GM19397 (cell line): ENCODE data around the gene CDK5RAP3.
"Not testable (repeated sequence)": the region's sequence is repeated elsewhere in the genome, so short reads cannot be mapped to it uniquely, and the experiment has no call there.

Experiments
- ATAC-seq: cut with Tn5 transposase; IDR thresholded peaks from one replicate; pipeline ENCODE4 v1.9.1; 2021; ENCODE audit warnings: mild to moderate bottlenecking, moderate library complexity; ENCODE audit not compliant: unreplicated experiment

Gene CDK5RAP3

GRCh38 chr17:47969930-47970724 is 786 bp upstream of the CDK5RAP3 start:
- ATAC-seq: no peak

- no peak for ATAC-seq
Measured at GRCh38 chr17:47973541-47973940, 2.6 kb downstream of the CDK5RAP3 start.

- ATAC-seq: no peak
Measured at GRCh38 chr17:47975189-47975822, 4.4 kb downstream of the CDK5RAP3 start.

GRCh38 chr17:47975823-47976205 is 4.9 kb downstream of the CDK5RAP3 start:
- ATAC-seq: no peak

GRCh38 chr17:47978324-47978723 is 7.4 kb downstream of the CDK5RAP3 start:
- no peak for ATAC-seq

- no peak for ATAC-seq
Measured at GRCh38 chr17:47980541-47980940, 9.6 kb downstream of the CDK5RAP3 start.

GRCh38 chr17:47981462-47981861 is 10.5 kb downstream of the CDK5RAP3 start:
- ATAC-seq: no peak

- no peak for ATAC-seq
Measured at GRCh38 chr17:47982091-47982617, 11.2 kb downstream of the CDK5RAP3 start.

GRCh38 chr17:47982645-47983390 is 11.9 kb downstream of the CDK5RAP3 start:
- no peak for ATAC-seq

- no peak for ATAC-seq
Measured at GRCh38 chr17:47983492-47984223, 12.7 kb downstream of the CDK5RAP3 start.

GRCh38 chr17:47986520-47986919 is 15.6 kb downstream of the CDK5RAP3 start:
- no peak for ATAC-seq

- ATAC-seq: no peak
Measured at GRCh38 chr17:47987240-47987835, 16.4 kb downstream of the CDK5RAP3 start.

GRCh38 chr17:47988445-47988844 is 17.5 kb downstream of the CDK5RAP3 start:
- ATAC-seq: not testable (repeated sequence)

- ATAC-seq: no peak
Measured at GRCh38 chr17:47989159-47989558, 18.2 kb downstream of the CDK5RAP3 start.

GRCh38 chr17:47989700-47990099 is 18.8 kb downstream of the CDK5RAP3 start:
- ATAC-seq: no peak

- no peak for ATAC-seq
Measured at GRCh38 chr17:47990962-47991731, 20.2 kb downstream of the CDK5RAP3 start.

GRCh38 chr17:47992216-47992615 is 21.3 kb downstream of the CDK5RAP3 start:
- ATAC-seq: no peak

GRCh38 chr17:47993031-47993564 is 22.2 kb downstream of the CDK5RAP3 start:
- ATAC-seq: no peak

GRCh38 chr17:47993964-47994363 is 23.1 kb downstream of the CDK5RAP3 start:
- no peak for ATAC-seq
